Adrenal gland (tissue), 12 donors: ENCODE results near the gene PACRG. TPM values are rescaled to one million over a fixed set of nuclear protein-coding genes. Genes with fewer than 3 reads are reported as not detected.

Experiments
- DNase-seq, 7 donors: peaks; one replicate each; pipeline ENCODE4 v3.0.0-alpha.2; 2019 to 2020
- H3K27ac ChIP-seq, 5 donors: fragments of 200-600 bp; sonication (generic) in 4 of 5; 1 replicate in 3 of 5; 2 replicates in 2 of 5; pipeline versions ENCODE4 v1.5.1 to v1.8.0; 2016 to 2020; ENCODE audit warnings: mild to moderate bottlenecking in 1 of 5
- H3K27me3 ChIP-seq: fragments of 200-600 bp; 2 replicates; pipeline ENCODE4 v1.8.0; 2021
- H3K36me3 ChIP-seq, 2 donors: fragments of 200-600 bp; replicated peaks in 1 of 2; 1 replicate in 1 of 2; 2 replicates in 1 of 2; pipeline versions ENCODE4 v1.5.1 to v1.8.0; 2018 to 2022
- H3K4me1 ChIP-seq, 2 donors: fragments of 200-600 bp; replicated peaks in 1 of 2; 1 replicate in 1 of 2; 2 replicates in 1 of 2; pipeline versions ENCODE4 v1.5.1 to v1.8.0; 2018 to 2021
- H3K4me3 ChIP-seq, 4 donors: fragments of 200-600 bp; sonication (generic) in 3 of 4; one replicate each; pipeline ENCODE4 v1.5.1; 2016 to 2018
- H3K9me3 ChIP-seq, 3 donors: fragments of 200-600 bp; sonication (generic) in 1 of 3; replicated peaks in 1 of 3; 1 replicate in 2 of 3; 2 replicates in 1 of 3; pipeline versions ENCODE4 v1.5.1 to v1.8.0; 2016 to 2021
- POLR2A ChIP-seq, 2 donors: fragments of 450-650 bp; IDR thresholded peaks; one replicate each; pipeline ENCODE4 v1.6.1; 2017; ENCODE audit warnings: antibody characterized with exemption in 2 of 2, mild to moderate bottlenecking in 2 of 2, moderate library complexity in 1 of 2
- WGBS, 4 donors: extraction: QIAGEN DNeasy Blood & Tissue Kit in 2 of 4; methylation state at CpG; one replicate each; pipeline versions ENCODE4 v1.1.5 to v1.1.7; 2013 to 2017; 5-methylcytosine and 5-hydroxymethylcytosine counted together
- intact Hi-C, 2 donors: fragments of 100-400 bp; cut with DNase I; formaldehyde crosslinking; loops; one replicate each; pipeline versions ENCODE4 v1.14.1 to v1.15.0; 2022 to 2023
- polyA plus RNA-seq, 3 donors: library from polyadenylated mRNA; stranded (reverse); fragments of 200-250 nt in 2 of 3; fragments of 350-450 nt in 1 of 3; fragmentation: Illumina TruSeq in 1 of 3; extraction: RNeasy Lipid Tissue Mini Kit (QIAGEN cat#74804) in 1 of 3; gene quantifications; one replicate each; pipeline ENCODE4 v1.2.3, GENCODE V29; 2013 to 2014
- total RNA-seq, 9 donors: library from RNA; depleted of rRNA in 4 of 9; stranded (reverse); fragments of >200 nt in 4 of 9; fragments of 120-200 nt in 1 of 9; fragmentation: NEBNext Ultra II Directional in 1 of 9; extraction: Animal tissue kit (Norgen Biotek cat#: 25700) in 1 of 9; gene quantifications; one replicate each; pipeline versions ENCODE4 v1.1.0 to v1.2.4, GENCODE V29; 2013 to 2023
- TF ChIP-seq, protein P1 (sequence below), 6 experiments: fragments of 450-650 bp in 4 of 6; fragments of 200-600 bp in 2 of 6; sonication (generic) in 1 of 6; IDR thresholded peaks; 1 replicate in 5 of 6; 2 replicates in 1 of 6; pipeline versions ENCODE4 v1.5.1 to v1.8.0; 2016 to 2021; ENCODE audit warnings: antibody characterized with exemption in 6 of 6, mild to moderate bottlenecking in 2 of 6, moderate library complexity in 1 of 6
- donor health status: healthy with polysubstance abuse.
- donor health status: Bipolar disorder and iron deficiency.
- donor health status: DM: yes; HTN: yes; CAD: no.
- donor health status: DM: no; HTN: no; CAD: no.
- donor health status: DM: no; HTN: no; CAD: no.
- donor health status: DM: yes; HTN: yes; CAD: no.

The PACRG gene
- total and polyA plus RNA-seq, 12 donors, result 0.18 to 6.1 (median 1.4) TPM

GRCh38 chr6:163087981-163088380 lies 360.2 kb downstream of the PACRG start:
- Histone ChIP-seq H3K27ac (no peak overlapping the region), H3K9me3 (no peaks in the 10 kb centered on the region), H3K4me3 (no peak overlapping the region), H3K27me3 (no peaks in the 10 kb centered on the region), H3K4me1 (no peaks in the 10 kb centered on the region), H3K36me3 (no peaks in the 10 kb centered on the region)
- DNase-seq, result no peak
- TF ChIP-seq POLR2A (IDR thresholded peaks at IDR 0.05), result no peak
- TF ChIP-seq, protein P1, sequence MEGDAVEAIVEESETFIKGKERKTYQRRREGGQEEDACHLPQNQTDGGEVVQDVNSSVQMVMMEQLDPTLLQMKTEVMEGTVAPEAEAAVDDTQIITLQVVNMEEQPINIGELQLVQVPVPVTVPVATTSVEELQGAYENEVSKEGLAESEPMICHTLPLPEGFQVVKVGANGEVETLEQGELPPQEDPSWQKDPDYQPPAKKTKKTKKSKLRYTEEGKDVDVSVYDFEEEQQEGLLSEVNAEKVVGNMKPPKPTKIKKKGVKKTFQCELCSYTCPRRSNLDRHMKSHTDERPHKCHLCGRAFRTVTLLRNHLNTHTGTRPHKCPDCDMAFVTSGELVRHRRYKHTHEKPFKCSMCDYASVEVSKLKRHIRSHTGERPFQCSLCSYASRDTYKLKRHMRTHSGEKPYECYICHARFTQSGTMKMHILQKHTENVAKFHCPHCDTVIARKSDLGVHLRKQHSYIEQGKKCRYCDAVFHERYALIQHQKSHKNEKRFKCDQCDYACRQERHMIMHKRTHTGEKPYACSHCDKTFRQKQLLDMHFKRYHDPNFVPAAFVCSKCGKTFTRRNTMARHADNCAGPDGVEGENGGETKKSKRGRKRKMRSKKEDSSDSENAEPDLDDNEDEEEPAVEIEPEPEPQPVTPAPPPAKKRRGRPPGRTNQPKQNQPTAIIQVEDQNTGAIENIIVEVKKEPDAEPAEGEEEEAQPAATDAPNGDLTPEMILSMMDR (IDR thresholded peaks at IDR 0.05), result no peak
- intact Hi-C loops, result no loop called here

GRCh38 chr6:163092876-163093275 lies 365.1 kb downstream of the PACRG start:
- intact Hi-C loops, result no loop called here
- no peak for TF ChIP-seq POLR2A (IDR thresholded peaks at IDR 0.05)
- TF ChIP-seq, protein P1 (IDR thresholded peaks at IDR 0.05), result no peak
- WGBS, 4 donors, result 84 to 90% (median 88%) methylated on average over 7 of the region's 7 CpGs
- no peak for DNase-seq
- H3K27me3 ChIP-seq, result no peaks in the 10 kb centered on the region
- no peaks in the 10 kb centered on the region for H3K9me3 ChIP-seq
- H3K36me3 ChIP-seq, result no peaks in the 10 kb centered on the region
- no peak overlapping the region for H3K4me3 ChIP-seq
- no peaks in the 10 kb centered on the region for H3K4me1 ChIP-seq
- no peak overlapping the region for H3K27ac ChIP-seq

DNA sequence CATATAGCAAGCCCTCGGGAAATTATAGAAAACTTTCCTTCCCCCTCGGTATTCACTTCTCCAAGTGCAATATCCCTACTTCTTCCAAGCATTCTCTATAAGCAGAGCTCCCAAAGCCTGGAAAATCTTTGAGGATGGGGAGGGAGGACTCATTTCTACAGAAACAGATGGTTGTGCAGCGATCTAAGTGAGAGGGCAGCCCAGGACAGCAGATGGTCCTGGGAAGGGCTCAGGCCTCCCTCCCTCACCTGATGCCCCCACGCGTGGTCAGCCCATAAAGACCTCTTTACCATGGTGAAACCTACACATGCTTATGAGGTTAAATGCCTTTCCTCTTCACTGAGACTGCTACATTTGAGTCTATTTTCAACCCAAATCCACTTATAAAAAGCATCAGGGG lies 367.1 kb downstream of the PACRG start:
- Histone ChIP-seq H3K27me3 (no peaks in the 10 kb centered on the region), H3K9me3 (no peaks in the 10 kb centered on the region), H3K4me1 (no peaks in the 10 kb centered on the region), H3K4me3 (peak overlapping the region in 1 of 4 donors; percentile 3), H3K27ac (peak overlapping the region in 1 of 5 donors; percentile 30), H3K36me3 (no peaks in the 10 kb centered on the region)
- TF ChIP-seq, protein P1 (IDR thresholded peaks at IDR 0.05), result no peak
- TF ChIP-seq POLR2A (IDR thresholded peaks at IDR 0.05), result no peak
- intact Hi-C loops, result no loop called here
- WGBS, 4 donors, result 87 to 91% (median 88%) methylated on average over 5 of the region's 5 CpGs
- no peak for DNase-seq

- TF ChIP-seq POLR2A (IDR thresholded peaks at IDR 0.05), result peak in 1 of 2 donors; percentile 42
- TF ChIP-seq, protein P1 (IDR thresholded peaks at IDR 0.05), result no peak
- no peaks in the 10 kb centered on the region for H3K27me3 ChIP-seq
- H3K9me3 ChIP-seq, result no peaks in the 10 kb centered on the region
- intact Hi-C loops, result no loop called here
- no peaks in the 10 kb centered on the region for H3K36me3 ChIP-seq
- H3K4me3 ChIP-seq, result peak overlapping the region in 1 of 4 donors; percentile 3
- 42 to 55% (median 51%) methylated on average over 9 of the region's 9 CpGs for WGBS, 4 donors
- peak overlapping the region in 2 of 5 donors; percentile 9 to 30 for H3K27ac ChIP-seq
- peak; percentile 63 to 87 (median 85) for DNase-seq
- H3K4me1 ChIP-seq, result no peaks in the 10 kb centered on the region
Observed at GRCh38 chr6:163095401-163095800, 367.6 kb downstream of the PACRG start.
